Measurements from ENCODE around the gene OR2T35.

The OR2T35 gene

GRCh38 chr1:248625971-248626370 lies 19.1 kb downstream of the OR2T35 start:
- no peak for DNase-seq (ENCODE audit: low spot score)

- DNase-seq (ENCODE audit: low spot score), result no peak
Measured at GRCh38 chr1:248625166-248625565, 19.9 kb downstream of the OR2T35 start.

DNA sequence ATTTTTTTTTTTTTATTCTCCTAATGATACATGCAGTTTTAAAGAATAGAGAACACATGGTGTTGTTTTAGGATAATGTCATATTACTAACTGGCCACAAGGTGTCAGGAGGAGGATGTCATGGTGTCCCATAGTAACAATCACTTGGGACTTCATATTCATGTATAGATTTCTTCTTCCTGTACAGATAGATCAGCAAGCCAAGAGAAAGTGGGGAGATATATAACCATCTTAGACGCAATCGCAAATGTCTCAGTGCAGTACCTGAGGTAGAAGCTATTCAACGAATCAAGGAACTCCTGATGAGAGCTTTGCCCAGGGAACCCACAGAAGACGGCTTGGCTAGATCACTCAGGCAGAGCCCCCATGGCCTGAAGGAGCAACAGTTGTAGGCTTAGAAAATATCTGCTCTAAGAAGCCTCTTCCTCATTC lies 22.5 kb downstream of the OR2T35 start:
- peak; percentile 61 for DNase-seq (ENCODE audit: low spot score)

- DNase-seq (ENCODE audit: low spot score), result no peak
Measured at GRCh38 chr1:248621770-248622169, 23.3 kb downstream of the OR2T35 start.

- peak; percentile 48 for DNase-seq (ENCODE audit: low spot score)
Measured at GRCh38 chr1:248618878-248619277, 26.2 kb downstream of the OR2T35 start.

GRCh38 chr1:248618119-248618518 lies 27.0 kb downstream of the OR2T35 start:
- no peak for DNase-seq (ENCODE audit: low spot score)

DNA sequence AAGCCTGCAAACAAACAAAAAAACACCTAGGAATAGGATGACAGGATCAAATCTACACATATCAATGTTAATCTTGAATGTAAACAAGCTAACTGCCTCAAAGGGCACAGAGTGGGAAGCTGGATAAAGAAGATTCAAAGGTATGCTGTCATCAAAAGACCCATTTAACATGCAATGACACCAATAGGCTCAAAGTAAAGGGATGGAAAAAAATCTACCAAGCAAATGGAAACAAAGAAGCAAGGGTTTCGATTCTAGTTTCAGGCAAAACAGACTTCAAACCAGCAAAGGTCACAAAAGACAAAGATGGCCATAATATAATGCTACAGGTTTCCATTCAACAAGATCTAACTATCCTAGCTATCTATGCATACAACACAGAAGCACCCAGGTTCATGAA lies 31.3 kb downstream of the OR2T35 start:
- DNase-seq (ENCODE audit: low spot score), result no peak

DNA sequence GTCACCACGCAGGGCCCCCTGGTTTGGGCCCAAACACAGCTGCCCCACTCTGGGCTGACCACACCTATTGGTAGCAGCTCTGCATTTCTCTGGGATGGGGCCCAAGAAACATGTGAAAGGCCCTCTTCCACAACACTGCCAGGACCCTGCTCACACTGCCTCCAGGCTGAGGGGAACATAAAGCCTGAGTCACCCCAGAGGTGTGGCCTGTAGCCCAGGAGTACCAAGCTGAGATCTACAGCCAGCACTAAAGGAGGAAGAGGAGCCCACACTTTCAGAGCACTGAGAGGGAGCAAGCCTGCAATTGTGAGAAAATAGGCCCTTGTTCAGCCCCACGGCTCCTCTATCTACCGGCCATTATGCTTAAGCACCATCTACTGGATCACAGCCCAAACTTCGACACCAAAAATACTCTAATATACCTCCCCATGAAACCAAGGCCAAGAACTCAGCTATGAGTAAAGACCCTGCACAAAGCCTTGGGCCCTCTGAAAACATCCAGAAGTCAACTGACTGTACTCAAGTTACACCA lies 33.1 kb downstream of the OR2T35 start:
- no peak for DNase-seq (ENCODE audit: low spot score)

DNA sequence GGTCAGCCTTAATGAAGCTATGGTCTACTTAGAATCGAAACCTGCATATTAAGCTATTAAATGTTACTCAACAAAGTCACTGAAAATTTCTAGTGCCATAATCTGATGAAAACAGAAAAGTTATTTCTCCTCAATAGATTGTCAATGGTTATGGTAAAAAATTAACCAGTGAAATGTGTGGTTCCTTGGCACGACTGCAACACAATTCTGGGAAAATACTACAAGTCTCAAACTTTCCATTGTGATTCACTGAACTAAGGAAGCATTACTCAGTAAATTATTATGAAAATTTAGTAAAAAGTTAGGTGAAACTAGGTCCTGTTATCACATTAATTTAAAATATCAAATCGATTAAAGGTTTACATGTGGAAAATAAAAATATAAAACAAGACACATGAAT lies 34.8 kb downstream of the OR2T35 start:
- no peak for DNase-seq (ENCODE audit: low spot score)

DNA sequence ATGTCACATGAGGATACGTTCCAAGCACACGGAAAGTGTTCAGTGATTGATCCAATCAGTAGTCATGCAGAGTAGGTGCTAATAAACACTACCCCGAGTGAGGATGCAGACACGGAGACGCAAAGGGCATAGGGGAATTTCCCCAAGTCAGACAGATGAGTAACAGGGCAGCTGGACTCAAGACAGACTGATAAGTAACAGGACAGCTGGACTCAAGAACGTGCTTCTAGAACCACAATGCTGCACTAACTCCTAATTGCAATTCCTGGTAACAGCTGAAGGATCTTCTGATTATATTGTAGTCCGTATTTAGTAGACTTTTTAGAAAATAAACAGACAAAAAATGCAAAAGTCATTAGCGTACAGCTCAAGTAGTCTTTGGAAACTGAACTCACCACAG lies 45.7 kb downstream of the OR2T35 start:
- DNase-seq (ENCODE audit: low spot score), result no peak

GRCh38 chr1:248597589-248597988 lies 47.5 kb downstream of the OR2T35 start, which contains the start of gene OR2T10:
OR2T10 (minus strand) TSS chr1:248597700; CDS start chr1:248593768, 3,932 bp downstream.
- DNase-seq (ENCODE audit: low spot score), result no peak

DNA sequence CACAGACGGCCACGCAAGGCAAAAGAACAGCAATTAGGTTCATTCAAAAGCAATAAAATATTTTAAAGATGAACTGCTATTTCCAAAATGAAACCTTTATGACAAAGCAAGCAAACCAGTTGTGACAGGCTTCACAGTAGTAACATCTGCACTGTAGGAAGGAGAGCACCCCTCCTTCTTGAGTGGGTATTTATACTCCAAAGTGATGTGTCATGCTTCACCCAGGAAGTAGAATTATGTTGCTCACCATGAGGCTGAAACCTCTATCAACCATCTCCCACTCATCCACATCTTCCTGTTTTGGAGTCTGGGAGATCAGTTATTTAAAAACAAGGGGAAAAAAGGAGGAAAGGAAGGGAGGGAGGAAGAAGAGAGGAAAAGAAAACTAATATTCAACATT lies 48.5 kb downstream of the OR2T35 start:
- DNase-seq (ENCODE audit: low spot score), result peak; percentile 47

- DNase-seq (ENCODE audit: low spot score), result no peak
Measured at GRCh38 chr1:248593226-248593625, 51.9 kb downstream of the OR2T35 start.

GRCh38 chr1:248592655-248593054 lies 52.4 kb downstream of the OR2T35 start:
- no peak for DNase-seq (ENCODE audit: low spot score)

- no peak for DNase-seq (ENCODE audit: low spot score)
Measured at GRCh38 chr1:248590055-248590454, 55.0 kb downstream of the OR2T35 start.

DNA sequence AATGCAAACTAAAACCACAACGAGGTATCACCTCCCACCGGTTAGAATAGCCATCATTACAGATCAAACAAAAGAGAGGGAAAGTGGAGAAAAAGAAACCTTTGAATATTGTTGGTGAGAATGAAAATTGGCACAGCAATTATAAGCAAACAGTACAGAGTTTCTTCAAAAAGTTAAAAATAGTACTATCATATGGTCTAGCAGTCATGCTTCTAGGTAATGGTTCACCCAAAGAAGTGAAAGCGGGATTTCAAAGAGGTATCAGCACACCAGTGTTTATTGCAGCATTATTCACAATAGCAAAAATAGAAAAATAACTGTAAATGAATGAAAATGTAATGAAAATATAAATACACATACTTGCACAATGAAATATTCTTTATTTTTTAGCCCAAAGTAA lies 55.7 kb downstream of the OR2T35 start:
- DNase-seq (ENCODE audit: low spot score), result no peak

Data from RKO (cell line).